Thyroid gland (tissue), 4 donors: ENCODE data around the gene TRPT1. TPM values are rescaled to one million over a fixed set of nuclear protein-coding genes. Genes with fewer than 3 reads are reported as not detected.

ENCODE experiments used
- DNase-seq, 2 donors: peaks; one replicate each; pipeline ENCODE4 v3.0.0-alpha.2; 2019
- H3K27ac ChIP-seq, 3 donors: fragments of 200-600 bp; sonication (generic); 1 replicate in 2 of 3; 2 replicates in 1 of 3; pipeline ENCODE4 v1.5.1; 2016 to 2019; ENCODE audit warnings: mild to moderate bottlenecking in 1 of 3, moderate library complexity in 1 of 3
- H3K27me3 ChIP-seq: fragments of 200-600 bp; sonication (generic); one replicate; pipeline ENCODE4 v1.5.1; 2019
- H3K36me3 ChIP-seq, 2 donors: fragments of 200-600 bp; sonication (generic); one replicate each; pipeline ENCODE4 v1.5.1; 2016 to 2019
- H3K4me1 ChIP-seq, 2 donors: fragments of 200-600 bp; sonication (generic); one replicate each; pipeline ENCODE4 v1.5.1; 2017 to 2019
- H3K4me3 ChIP-seq, 3 donors: fragments of 200-600 bp; sonication (generic); replicated peaks in 1 of 3; 1 replicate in 2 of 3; 2 replicates in 1 of 3; pipeline ENCODE4 v1.5.1; 2016; ENCODE audit warnings: mild to moderate bottlenecking in 1 of 3
- H3K9me3 ChIP-seq: fragments of 200-600 bp; sonication (generic); one replicate; pipeline ENCODE4 v1.5.1; 2017
- CTCF ChIP-seq, 6 experiments: fragments of 200-600 bp in 3 of 6; fragments of 450-650 bp in 3 of 6; sonication (generic) in 3 of 6; IDR thresholded peaks; one replicate each; pipeline ENCODE4 v1.5.1; 2016 to 2019; ENCODE audit warnings: antibody characterized with exemption in 6 of 6, mild to moderate bottlenecking in 2 of 6, inconsistent platforms in 1 of 6, moderate library complexity in 1 of 6
- POLR2A ChIP-seq, 2 donors: fragments of 450-650 bp; IDR thresholded peaks; one replicate each; pipeline ENCODE4 v1.6.1; 2017; ENCODE audit warnings: antibody characterized with exemption in 2 of 2, mild to moderate bottlenecking in 2 of 2, moderate library complexity in 1 of 2
- WGBS, 2 donors: methylation state at CpG; one replicate each; pipeline ENCODE4 v1.1.5; 2017; 5-methylcytosine and 5-hydroxymethylcytosine counted together
- intact Hi-C: fragments of 100-400 bp; cut with DNase I; formaldehyde crosslinking; loops from one replicate; pipeline ENCODE4 v1.15.1; 2023
- total RNA-seq, 4 donors: library from RNA; depleted of rRNA; stranded (reverse); fragments of >200 nt; gene quantifications; one replicate each; pipeline ENCODE4 v1.2.3, GENCODE V29; 2016

TRPT1 gene
- total RNA-seq, 4 donors from 2014 or later = 50.5 to 90.8 (median 65.9) TPM

DNA sequence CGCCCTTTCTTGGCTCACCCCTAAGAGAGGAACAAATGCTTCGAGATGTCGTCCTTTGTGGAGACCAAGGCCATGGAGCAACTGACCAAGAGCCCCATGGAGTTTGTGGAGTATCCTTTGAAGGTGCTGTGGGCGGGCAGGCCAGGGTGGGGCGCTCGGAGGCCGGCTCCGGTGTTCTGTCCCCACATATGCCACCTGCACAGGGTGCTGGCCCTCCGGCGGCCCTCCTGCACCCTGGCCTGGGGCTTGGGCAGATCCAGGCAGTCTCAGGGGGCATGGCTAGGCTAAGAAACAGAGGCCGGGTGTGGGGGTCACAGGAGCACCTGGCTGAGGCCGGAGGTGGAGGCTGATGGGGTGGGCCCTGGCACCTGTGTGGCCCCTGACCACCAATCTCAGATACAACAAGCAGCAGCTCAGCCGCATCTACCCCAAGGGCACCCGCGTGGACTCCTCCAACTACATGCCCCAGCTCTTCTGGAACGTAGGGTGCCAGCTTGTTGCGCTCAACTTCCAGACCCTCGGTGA lies 35.6 kb upstream of the TRPT1 start:
- Histone ChIP-seq H3K27ac (no peak overlapping the region), H3K9me3 (no peaks in the 10 kb centered on the region), H3K27me3 (no peaks in the 10 kb centered on the region), H3K4me1 (no peaks in the 10 kb centered on the region), H3K4me3 (no peak overlapping the region), H3K36me3 (peaks cover 27 to 30% of the 10 kb centered on the region in 2 donors)
- intact Hi-C loops = no loop called here
- 93 to 94% methylated on average over 14 of the region's 18 CpGs for WGBS, 2 donors
- no peak for DNase-seq
- TF ChIP-seq CTCF (IDR thresholded peaks at IDR 0.05) = no peak
- TF ChIP-seq POLR2A (IDR thresholded peaks at IDR 0.05) = no peak

DNA sequence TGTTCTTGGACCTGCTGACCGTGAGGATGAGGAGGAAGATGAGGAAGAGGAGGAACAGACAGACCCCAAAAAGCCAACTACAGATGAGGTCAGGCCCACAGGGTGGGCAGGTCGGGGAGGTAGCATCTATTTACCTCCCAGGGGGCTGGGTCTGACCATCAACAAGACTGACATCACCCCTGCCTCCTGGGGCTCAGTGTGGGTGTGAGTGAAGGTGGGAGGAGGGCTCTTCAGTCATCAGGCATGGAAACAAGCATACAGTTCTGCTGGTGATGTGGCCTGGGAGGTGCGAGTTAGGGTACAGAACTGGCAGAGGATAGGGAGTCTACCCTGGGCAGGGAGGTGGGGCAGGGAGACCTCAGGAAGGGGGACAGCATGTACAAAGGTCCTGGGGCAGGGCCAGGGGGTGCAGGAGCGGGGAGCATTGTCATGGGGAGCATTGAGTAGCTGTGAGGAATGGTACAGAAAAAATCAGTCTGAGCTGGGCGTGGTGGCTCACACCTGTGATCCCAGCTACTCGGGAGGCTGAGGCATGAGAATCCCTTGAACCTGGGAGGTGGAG lies 34.2 kb upstream of the TRPT1 start:
- no peak for TF ChIP-seq CTCF (IDR thresholded peaks at IDR 0.05)
- TF ChIP-seq POLR2A (IDR thresholded peaks at IDR 0.05) = no peak
- 94 to 95% methylated on average over 6 of the region's 6 CpGs for WGBS, 2 donors
- Histone ChIP-seq H3K27ac (no peak overlapping the region), H3K27me3 (no peaks in the 10 kb centered on the region), H3K4me1 (no peaks in the 10 kb centered on the region), H3K9me3 (no peaks in the 10 kb centered on the region), H3K4me3 (no peak overlapping the region), H3K36me3 (peaks cover 27 to 36% of the 10 kb centered on the region in 2 donors)
- intact Hi-C loops = no loop called here
- no peak for DNase-seq

GRCh38 chr11:64259533-64260067 lies 33.6 kb upstream of the TRPT1 start:
- intact Hi-C loops = no loop called here
- no peaks in the 10 kb centered on the region for H3K27me3 ChIP-seq
- H3K36me3 ChIP-seq = peaks cover 27 to 36% of the 10 kb centered on the region in 2 donors
- no peak overlapping the region for H3K4me3 ChIP-seq
- H3K4me1 ChIP-seq = no peaks in the 10 kb centered on the region
- no peaks in the 10 kb centered on the region for H3K9me3 ChIP-seq
- WGBS, 2 donors = 94 to 95% methylated on average over 4 of the region's 4 CpGs
- no peak for DNase-seq
- TF ChIP-seq POLR2A (IDR thresholded peaks at IDR 0.05) (no peak), CTCF (IDR thresholded peaks at IDR 0.05) (no peak)
- no peak overlapping the region for H3K27ac ChIP-seq

DNA sequence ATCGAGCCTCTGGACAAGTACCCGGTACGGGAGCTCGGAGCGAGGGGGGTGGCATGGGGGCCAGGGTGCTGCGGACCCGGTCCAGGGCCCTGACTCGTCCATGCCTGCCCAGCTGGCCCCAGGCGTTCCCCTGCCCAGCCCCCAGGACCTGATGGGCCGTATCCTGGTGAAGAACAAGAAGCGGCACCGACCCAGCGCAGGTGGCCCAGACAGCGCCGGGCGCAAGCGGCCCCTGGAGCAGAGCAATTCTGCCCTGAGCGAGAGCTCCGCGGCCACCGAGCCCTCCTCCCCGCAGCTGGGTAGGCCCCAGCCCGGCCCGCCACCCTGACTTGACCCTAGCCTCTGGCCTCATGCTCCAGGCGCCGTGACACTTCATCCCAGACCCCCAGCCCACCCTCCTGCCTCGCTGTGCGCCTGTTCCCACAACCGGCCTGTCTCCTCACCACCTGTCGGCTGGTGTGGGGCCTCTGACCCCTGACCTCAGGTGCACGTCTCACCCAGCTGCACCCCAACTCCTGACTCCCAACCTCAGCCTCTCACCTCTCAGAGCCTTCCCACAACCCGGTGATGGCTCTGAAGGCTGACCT lies 33.1 kb upstream of the TRPT1 start:
- WGBS, 2 donors = 92 to 93% methylated on average over 23 of the region's 32 CpGs
- no peak for TF ChIP-seq POLR2A (IDR thresholded peaks at IDR 0.05)
- no peak for TF ChIP-seq CTCF (IDR thresholded peaks at IDR 0.05)
- Histone ChIP-seq H3K4me1 (no peaks in the 10 kb centered on the region), H3K27ac (no peak overlapping the region), H3K4me3 (no peak overlapping the region), H3K36me3 (peaks cover 27 to 36% of the 10 kb centered on the region in 2 donors), H3K9me3 (no peaks in the 10 kb centered on the region), H3K27me3 (no peaks in the 10 kb centered on the region)
- DNase-seq = no peak
- intact Hi-C loops = no loop called here

DNA sequence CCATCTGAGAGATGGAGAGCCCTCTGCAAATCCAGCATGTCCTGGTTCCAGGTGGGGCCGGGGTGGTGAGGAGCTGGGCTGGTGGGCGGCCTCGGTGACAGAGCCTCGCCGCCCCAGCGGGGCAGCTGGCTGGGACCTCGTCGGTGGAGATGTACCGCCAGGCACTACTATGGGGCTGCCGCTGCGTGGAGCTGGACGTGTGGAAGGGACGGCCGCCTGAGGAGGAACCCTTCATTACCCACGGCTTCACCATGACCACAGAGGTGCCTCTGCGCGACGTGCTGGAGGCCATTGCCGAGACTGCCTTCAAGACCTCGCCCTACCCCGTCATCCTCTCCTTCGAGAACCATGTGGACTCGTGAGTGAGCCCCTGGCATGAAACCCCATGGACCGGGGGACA lies 32.4 kb upstream of the TRPT1 start:
- no peak for DNase-seq
- Histone ChIP-seq H3K4me1 (peaks cover 0 to under 1% of the 10 kb centered on the region in 2 donors), H3K4me3 (no peak overlapping the region), H3K9me3 (no peaks in the 10 kb centered on the region), H3K27me3 (no peaks in the 10 kb centered on the region), H3K36me3 (peaks cover 24 to 32% of the 10 kb centered on the region in 2 donors), H3K27ac (no peak overlapping the region)
- no peak for TF ChIP-seq POLR2A (IDR thresholded peaks at IDR 0.05)
- TF ChIP-seq CTCF (IDR thresholded peaks at IDR 0.05) = no peak
- intact Hi-C loops = no loop called here
- 89 to 90% methylated on average over 15 to 24 of the region's 24 CpGs for WGBS, 2 donors
